Effector memory CD4-positive, alpha-beta T cell (primary cell): Measurements from ENCODE around the gene DAD1.
"Not testable (repeated sequence)": the region's sequence is repeated elsewhere in the genome, so short reads cannot be mapped to it uniquely, and the experiment has no call there.

Experiments used
- DNase-seq, 3 donors: peaks; one replicate each; pipeline ENCODE4 v3.0.0-alpha.2; 2020
- H3K27ac ChIP-seq: 2 replicates; pipeline ENCODE4 v1.7.0; 2013; ENCODE audit warnings: mild to moderate bottlenecking, low read length, moderate library complexity; ENCODE audit not compliant: insufficient read depth, poor library complexity, severe bottlenecking
- H3K27me3 ChIP-seq: replicated peaks from 2 replicates; pipeline ENCODE4 v1.7.0; 2013; ENCODE audit warnings: mild to moderate bottlenecking, low read length; ENCODE audit not compliant: insufficient read depth, control insufficient read depth, poor library complexity, severe bottlenecking
- H3K36me3 ChIP-seq: 2 replicates; pipeline ENCODE4 v1.7.0; 2013; ENCODE audit warnings: mild to moderate bottlenecking, low read length, moderate library complexity; ENCODE audit not compliant: control insufficient read depth, insufficient read depth
- H3K4me1 ChIP-seq: 2 replicates; pipeline ENCODE4 v1.7.0; 2013; ENCODE audit warnings: low read length, mild to moderate bottlenecking; ENCODE audit not compliant: control insufficient read depth, insufficient read depth, poor library complexity, severe bottlenecking
- H3K4me3 ChIP-seq: 2 replicates; pipeline ENCODE4 v1.7.0; 2013; ENCODE audit warnings: low read length, low read depth, mild to moderate bottlenecking; ENCODE audit not compliant: insufficient read depth, poor library complexity, severe bottlenecking
- H3K9me3 ChIP-seq: 2 replicates; pipeline ENCODE4 v1.7.0; 2013; ENCODE audit warnings: mild to moderate bottlenecking, low read length, moderate library complexity; ENCODE audit not compliant: control insufficient read depth

Gene DAD1

GRCh38 chr14:22570132-22570949 lies 18.7 kb downstream of the DAD1 start:
- peak; percentile 81 to 82 (median 82) for DNase-seq
- Histone ChIP-seq H3K9me3 (no peaks in the 10 kb centered on the region), H3K4me1 (peaks cover 42% of the 10 kb centered on the region), H3K27ac (peak overlapping the region; percentile 91), H3K27me3 (no peaks in the 10 kb centered on the region), H3K36me3 (peaks cover 29% of the 10 kb centered on the region), H3K4me3 (peak overlapping the region; percentile 30)

GRCh38 chr14:22569737-22570131 lies 19.3 kb downstream of the DAD1 start:
- no peaks in the 10 kb centered on the region for H3K9me3 ChIP-seq
- H3K27ac ChIP-seq, result peak overlapping the region; percentile 91
- H3K27me3 ChIP-seq, result no peaks in the 10 kb centered on the region
- H3K4me1 ChIP-seq, result peaks cover 48% of the 10 kb centered on the region
- peak overlapping the region; percentile 30 for H3K4me3 ChIP-seq
- no peak for DNase-seq
- H3K36me3 ChIP-seq, result peaks cover 26% of the 10 kb centered on the region

- no peak for DNase-seq
- H3K4me3 ChIP-seq, result peak overlapping the region; percentile 30
- H3K4me1 ChIP-seq, result peaks cover 54% of the 10 kb centered on the region
- no peaks in the 10 kb centered on the region for H3K9me3 ChIP-seq
- no peaks in the 10 kb centered on the region for H3K27me3 ChIP-seq
- H3K27ac ChIP-seq, result peak overlapping the region; percentile 91
- peaks cover 22% of the 10 kb centered on the region for H3K36me3 ChIP-seq
Observed at GRCh38 chr14:22569106-22569736, 19.8 kb downstream of the DAD1 start.

GRCh38 chr14:22567437-22567836 lies 21.6 kb downstream of the DAD1 start:
- no peaks in the 10 kb centered on the region for H3K9me3 ChIP-seq
- peaks cover 5% of the 10 kb centered on the region for H3K36me3 ChIP-seq
- H3K27me3 ChIP-seq, result no peaks in the 10 kb centered on the region
- peak overlapping the region; percentile 7 for H3K4me3 ChIP-seq
- DNase-seq, result no peak
- peaks cover 71% of the 10 kb centered on the region for H3K4me1 ChIP-seq
- H3K27ac ChIP-seq, result peak overlapping the region; percentile 91

- Histone ChIP-seq H3K36me3 (no peaks in the 10 kb centered on the region), H3K4me3 (no peak overlapping the region), H3K4me1 (peaks cover 77% of the 10 kb centered on the region), H3K27ac (peak overlapping the region; percentile 91), H3K9me3 (no peaks in the 10 kb centered on the region), H3K27me3 (no peaks in the 10 kb centered on the region)
- no peak for DNase-seq
Observed at GRCh38 chr14:22566845-22567244, 22.2 kb downstream of the DAD1 start.

GRCh38 chr14:22566266-22566665 lies 22.8 kb downstream of the DAD1 start:
- Histone ChIP-seq H3K4me1 (peaks cover 80% of the 10 kb centered on the region), H3K27ac (peak overlapping the region; percentile 91)
- H3K27me3 ChIP-seq, H3K36me3 ChIP-seq, H3K4me3 ChIP-seq, DNase-seq, H3K9me3 ChIP-seq: not testable (repeated sequence)

GRCh38 chr14:22565391-22565945 lies 23.6 kb downstream of the DAD1 start:
- DNase-seq, result no peak
- H3K4me3 ChIP-seq, result peak overlapping the region; percentile 18
- peak overlapping the region; percentile 91 for H3K27ac ChIP-seq
- peaks cover 88% of the 10 kb centered on the region for H3K4me1 ChIP-seq
- no peaks in the 10 kb centered on the region for H3K9me3 ChIP-seq
- no peaks in the 10 kb centered on the region for H3K27me3 ChIP-seq
- no peaks in the 10 kb centered on the region for H3K36me3 ChIP-seq

- H3K27ac ChIP-seq, result peak overlapping the region; percentile 91
- H3K4me3 ChIP-seq, result no peak overlapping the region
- DNase-seq, result no peak
- H3K36me3 ChIP-seq, result no peaks in the 10 kb centered on the region
- H3K27me3 ChIP-seq, result no peaks in the 10 kb centered on the region
- peaks cover 91% of the 10 kb centered on the region for H3K4me1 ChIP-seq
- H3K9me3 ChIP-seq, result no peaks in the 10 kb centered on the region
Observed at GRCh38 chr14:22564463-22564862, 24.6 kb downstream of the DAD1 start.

GRCh38 chr14:22563987-22564386 lies 25.0 kb downstream of the DAD1 start:
- Histone ChIP-seq H3K9me3 (no peaks in the 10 kb centered on the region), H3K27me3 (no peaks in the 10 kb centered on the region), H3K4me3 (no peak overlapping the region), H3K27ac (peak overlapping the region; percentile 91), H3K4me1 (peaks cover 91% of the 10 kb centered on the region), H3K36me3 (no peaks in the 10 kb centered on the region)
- no peak for DNase-seq
